ENCODE results near the gene U2AF1L4.

The U2AF1L4 gene

DNA sequence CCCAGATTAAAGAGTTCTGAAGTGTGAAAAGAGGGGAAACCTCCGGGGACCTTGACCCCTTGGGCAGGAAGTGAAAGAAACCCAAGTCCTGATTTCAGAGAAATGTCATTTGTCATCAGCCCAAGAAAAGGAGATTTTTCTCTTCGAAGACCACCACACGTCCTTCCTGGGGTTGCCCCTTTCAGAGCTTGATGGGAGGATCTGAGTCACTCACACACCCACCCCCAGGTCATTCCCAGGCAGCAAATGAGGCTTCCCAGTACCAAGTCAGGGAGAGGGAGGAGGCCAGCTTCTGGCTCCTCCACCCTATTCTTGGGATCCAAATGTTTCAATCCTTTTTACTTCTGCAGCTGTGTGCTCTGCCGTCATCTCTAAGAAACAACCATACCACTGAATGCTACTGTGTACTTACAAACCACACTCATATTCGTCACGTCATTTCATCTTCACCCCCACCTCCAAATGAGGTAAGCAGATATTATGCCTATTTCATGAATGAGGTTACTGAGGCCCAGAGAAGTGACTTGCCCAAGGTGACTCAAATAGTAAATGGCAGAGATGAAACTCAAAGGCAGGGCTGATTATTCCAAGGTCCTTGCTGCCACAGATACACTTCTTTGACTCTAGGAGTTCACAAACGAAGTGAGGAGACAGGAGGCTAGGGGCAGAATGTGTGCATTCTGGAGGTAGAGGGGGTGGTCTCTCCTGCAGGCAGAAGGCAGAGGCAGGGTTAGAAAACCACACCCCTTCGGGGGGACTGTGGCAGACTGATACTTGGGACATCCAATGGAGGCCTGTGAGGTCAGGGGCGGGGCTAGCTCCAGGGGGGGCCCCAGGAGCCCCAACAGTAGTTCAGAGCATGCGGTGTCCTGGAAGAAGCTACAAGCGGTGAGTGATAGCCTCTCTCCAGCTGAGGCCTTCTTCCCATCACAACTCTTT is 32.4 kb downstream of the U2AF1L4 start:
- TF ChIP-seq, protein P1, sequence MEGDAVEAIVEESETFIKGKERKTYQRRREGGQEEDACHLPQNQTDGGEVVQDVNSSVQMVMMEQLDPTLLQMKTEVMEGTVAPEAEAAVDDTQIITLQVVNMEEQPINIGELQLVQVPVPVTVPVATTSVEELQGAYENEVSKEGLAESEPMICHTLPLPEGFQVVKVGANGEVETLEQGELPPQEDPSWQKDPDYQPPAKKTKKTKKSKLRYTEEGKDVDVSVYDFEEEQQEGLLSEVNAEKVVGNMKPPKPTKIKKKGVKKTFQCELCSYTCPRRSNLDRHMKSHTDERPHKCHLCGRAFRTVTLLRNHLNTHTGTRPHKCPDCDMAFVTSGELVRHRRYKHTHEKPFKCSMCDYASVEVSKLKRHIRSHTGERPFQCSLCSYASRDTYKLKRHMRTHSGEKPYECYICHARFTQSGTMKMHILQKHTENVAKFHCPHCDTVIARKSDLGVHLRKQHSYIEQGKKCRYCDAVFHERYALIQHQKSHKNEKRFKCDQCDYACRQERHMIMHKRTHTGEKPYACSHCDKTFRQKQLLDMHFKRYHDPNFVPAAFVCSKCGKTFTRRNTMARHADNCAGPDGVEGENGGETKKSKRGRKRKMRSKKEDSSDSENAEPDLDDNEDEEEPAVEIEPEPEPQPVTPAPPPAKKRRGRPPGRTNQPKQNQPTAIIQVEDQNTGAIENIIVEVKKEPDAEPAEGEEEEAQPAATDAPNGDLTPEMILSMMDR (conservative IDR thresholded peaks at IDR 0.05; ENCODE audit: low read depth, low read length) = no peak
- no peak for DNase-seq (ENCODE audit: low read depth)
- H3K4me3 ChIP-seq (ENCODE audit: low read length) = no peak overlapping the region

DNA sequence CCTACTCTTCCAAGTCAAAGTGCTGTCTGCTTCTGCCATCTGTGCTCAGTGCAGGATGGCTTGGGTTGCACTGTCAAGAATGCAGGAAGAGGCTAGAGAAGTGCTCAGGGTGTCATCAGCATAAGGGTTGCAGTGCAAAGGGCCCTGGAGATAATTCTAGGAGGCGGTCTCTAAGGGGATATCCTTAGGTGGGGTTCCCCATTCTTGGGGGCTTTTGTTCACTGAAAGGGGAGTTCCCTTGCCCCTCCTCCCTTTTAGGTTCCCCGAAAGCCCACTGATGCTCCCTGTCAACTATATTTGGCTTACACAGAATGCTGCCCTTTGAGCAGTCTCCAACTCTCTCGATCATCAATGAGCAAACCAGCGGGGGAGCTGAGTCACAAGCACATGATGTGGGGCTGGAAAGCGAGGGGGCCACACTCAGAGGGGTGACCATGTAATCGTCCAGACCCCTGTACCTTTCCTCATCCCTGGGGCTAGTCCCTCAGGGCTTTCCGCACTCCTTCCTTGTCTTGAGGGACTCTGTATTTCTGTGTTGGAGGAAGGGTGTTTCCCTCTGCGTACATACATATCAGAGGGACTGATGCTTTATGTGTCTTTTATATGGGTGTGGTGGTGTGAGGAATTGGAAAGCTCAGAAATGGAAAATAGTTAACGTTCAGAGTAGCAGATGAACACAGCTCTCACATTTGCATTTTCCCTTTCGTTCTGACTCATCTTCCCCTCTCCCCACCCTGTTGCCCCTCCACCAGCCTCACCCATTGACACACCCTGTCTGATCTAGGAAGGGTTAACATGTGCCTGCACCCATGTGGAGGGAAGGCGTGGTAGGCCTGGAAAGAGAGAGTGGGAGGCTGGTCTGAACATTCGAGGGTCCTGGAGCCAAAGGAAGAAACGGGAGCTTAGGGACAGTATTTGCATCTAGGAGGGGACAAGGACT is 34.2 kb downstream of the U2AF1L4 start:
- TF ChIP-seq, protein P1 (conservative IDR thresholded peaks at IDR 0.05; ENCODE audit: low read depth, low read length) = no peak
- no peak for DNase-seq (ENCODE audit: low read depth)
- H3K4me3 ChIP-seq (ENCODE audit: low read length) = no peak overlapping the region

DNA sequence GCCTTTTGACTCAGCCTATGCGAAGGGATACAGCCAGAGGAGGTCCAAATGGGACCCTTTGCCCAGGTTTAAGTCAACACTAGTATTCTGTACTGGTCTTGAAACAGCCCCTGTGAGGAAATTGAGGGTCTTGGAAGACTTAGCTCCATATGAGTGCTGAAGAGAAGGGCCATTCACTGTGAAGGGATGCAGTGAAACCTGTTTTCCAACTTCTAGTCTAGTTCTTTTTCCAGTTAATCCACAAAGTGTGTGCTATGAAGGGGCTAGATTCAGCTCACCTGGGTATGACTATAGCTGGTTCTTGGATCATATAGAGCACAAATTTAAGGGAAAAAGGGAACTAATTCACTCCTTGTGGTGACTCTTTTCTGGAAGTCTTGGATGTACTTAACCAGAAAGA is 36.8 kb downstream of the U2AF1L4 start:
- DNase-seq (ENCODE audit: low read depth) = no peak
- no peak overlapping the region for H3K4me3 ChIP-seq (ENCODE audit: low read length)
- TF ChIP-seq, protein P1 (conservative IDR thresholded peaks at IDR 0.05; ENCODE audit: low read depth, low read length) = no peak

DNA sequence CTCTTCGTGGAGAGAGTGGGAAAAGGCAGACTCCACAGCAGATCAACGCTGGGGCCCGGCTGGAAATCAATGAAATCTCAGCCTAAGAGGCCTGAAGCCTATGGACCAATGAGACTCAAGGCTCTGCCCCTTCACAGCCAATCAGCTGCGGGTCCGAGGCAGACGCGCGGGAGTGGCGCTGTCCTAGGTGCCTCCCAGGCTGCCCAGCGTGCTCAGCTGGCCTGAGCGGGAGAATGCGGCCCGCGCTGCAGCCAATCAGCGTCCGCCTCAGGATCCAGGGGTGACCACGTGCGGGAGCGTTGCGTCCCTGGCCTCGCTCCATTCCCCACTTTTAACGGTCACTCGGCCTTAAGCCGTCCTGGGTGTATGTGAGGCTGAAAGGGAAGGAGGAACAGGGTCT is 41.0 kb downstream of the U2AF1L4 start, which contains the start of gene ZBTB32:
TSS of gene ZBTB32 (plus strand) at position 341 of the 400 bp plus-strand sequence. CDS start 10,069 bp downstream, outside the sequence.
- H3K4me3 ChIP-seq (ENCODE audit: low read length) = no peak within 1 kb of the TSS
- no peak for DNase-seq (ENCODE audit: low read depth)
- TF ChIP-seq, protein P1 (conservative IDR thresholded peaks at IDR 0.05; ENCODE audit: low read depth, low read length) = no peak

DNA sequence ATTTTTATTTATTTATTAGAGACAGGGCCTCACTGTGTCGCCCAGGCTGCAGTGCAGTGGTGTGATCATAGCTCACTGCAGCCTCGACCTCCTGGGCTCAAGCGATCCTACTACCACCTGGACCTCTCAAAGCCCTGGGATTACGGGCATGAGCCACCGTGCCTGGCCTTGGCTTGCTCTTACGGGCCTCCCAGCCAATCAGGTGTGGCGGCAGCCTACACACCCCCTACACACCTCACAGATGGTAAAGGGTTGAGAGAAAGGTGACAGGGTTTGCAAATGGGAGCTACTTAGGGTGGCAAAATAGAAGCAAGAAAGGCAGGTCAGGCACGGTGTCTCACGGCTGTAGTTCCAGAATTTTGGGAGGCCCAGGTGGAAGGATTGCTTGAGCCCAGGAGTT is 41.9 kb downstream of the U2AF1L4 start:
- TF ChIP-seq, protein P1 (conservative IDR thresholded peaks at IDR 0.05; ENCODE audit: low read depth, low read length) = no peak
- no peak overlapping the region for H3K4me3 ChIP-seq (ENCODE audit: low read length)
- no peak for DNase-seq (ENCODE audit: low read depth)

DNA sequence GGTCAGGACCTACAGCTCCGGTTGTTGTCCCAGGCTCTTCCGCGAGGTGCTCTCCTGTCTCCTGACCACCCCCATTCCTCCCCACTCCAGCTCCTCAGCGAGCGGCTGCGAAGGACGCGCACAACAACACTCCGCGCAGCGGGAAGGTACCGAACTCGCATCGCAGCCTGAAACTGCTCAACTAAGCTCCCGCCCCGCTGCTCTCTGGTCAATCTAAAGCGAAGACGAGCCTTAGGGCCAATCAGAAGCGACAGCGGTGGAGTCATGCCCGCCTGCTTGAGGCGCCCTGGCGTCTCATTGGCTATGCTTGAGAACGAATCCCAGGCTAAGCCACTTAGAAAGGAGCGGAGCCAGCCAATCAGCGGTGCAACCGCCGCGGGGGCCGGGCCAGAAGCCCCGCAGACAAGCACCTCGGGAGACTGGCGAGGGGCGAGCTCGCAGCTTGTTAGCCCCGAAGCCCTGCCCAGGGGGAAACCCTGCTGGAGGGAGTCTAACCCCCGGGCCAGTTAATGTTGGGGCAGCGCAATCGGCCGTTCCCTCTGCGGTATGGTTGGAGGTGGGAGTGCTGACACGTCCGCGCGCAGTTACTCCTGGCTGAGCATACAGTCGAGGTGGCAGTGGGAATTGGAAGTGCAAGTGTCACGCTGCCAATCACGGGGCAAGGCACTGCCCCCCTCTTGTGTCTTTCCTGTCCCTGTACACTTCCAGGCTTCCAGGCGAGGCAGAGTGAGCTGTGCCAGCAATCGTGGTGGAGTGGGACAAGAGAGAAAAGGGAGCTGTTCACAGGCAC is 42.8 kb downstream of the U2AF1L4 start:
- peak overlapping the region; percentile 65 for H3K4me3 ChIP-seq (ENCODE audit: low read length)
- peak; percentile 91 for DNase-seq (ENCODE audit: low read depth)
- TF ChIP-seq, protein P1 (conservative IDR thresholded peaks at IDR 0.05; ENCODE audit: low read depth, low read length) = no peak

All from retinal pigment epithelial cell (primary cell).